ENCODE measurements around the gene DBNDD1. TPM values are rescaled to one million over a fixed set of nuclear protein-coding genes. Genes with fewer than 3 reads are reported as not detected.

The DBNDD1 gene, protein sequence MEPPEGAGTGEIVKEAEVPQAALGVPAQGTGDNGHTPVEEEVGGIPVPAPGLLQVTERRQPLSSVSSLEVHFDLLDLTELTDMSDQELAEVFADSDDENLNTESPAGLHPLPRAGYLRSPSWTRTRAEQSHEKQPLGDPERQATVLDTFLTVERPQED
- total RNA-seq, result not detected in 2 replicates

DNA sequence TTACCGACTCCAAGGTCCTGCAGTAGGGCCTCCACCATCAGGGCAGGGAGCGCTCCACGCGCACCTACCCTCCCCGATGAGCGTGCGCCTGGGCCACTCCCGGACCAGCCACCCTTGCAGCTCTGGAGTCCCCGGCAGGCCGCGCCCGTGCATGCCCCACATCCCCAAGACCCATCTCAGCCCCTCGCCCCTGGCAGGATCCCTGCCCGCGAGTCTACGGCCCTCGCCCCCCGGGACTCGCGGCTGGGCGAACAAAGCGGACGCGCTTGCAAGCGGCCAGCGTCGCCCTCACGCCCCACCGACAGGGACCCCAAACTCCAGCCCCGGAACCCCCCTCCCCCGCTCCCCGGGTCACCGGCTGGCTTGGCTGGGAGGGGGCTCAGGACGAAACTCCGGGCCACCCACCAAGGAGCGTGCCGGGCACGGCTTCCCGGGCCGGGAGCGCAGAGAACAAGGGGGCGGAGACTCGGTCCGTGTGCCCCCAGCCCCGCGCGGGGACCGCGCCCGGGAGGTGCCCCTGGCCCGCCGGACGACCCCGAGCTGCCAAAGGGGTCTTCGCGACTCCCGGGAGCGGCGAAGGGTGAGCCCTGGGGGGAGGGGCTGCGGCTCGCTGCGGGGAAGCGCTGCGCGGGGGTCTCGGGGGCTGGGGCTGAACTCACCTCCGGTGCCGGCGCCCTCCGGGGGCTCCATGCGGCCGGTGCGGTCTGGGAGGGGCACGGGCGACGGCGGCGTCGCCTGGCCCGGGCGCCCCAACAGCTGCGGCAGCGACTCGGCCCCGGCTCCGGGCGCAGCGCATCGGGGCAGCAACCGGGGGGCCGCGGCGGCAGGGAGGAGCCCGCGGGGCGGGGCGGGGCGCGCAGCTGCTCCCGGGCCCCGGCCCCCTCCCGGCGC lies at the start of gene DBNDD1:
TSS of gene DBNDD1 (minus strand) at position 805 of the 891 bp plus-strand sequence. CDS start at position 690, 115 bp downstream.

Other genes with a start within 250 kb of the DBNDD1 start
- 17.3 and 35.8 TPM in 2 replicates for gene FANCA, start 202.8 kb downstream of the DBNDD1 start, total RNA-seq
- gene SPIRE2, start 191.0 kb downstream of the DBNDD1 start, total RNA-seq, result 2.6 and 3.9 TPM in 2 replicates
- 159 and 180 TPM in 2 replicates for gene TCF25, start 145.9 kb downstream of the DBNDD1 start, total RNA-seq
- 3.3 TPM in 2 replicates for gene MC1R, start 100.6 kb downstream of the DBNDD1 start, total RNA-seq
- gene TUBB3, start 96.1 kb downstream of the DBNDD1 start, total RNA-seq, result 248 and 348 TPM in 2 replicates
- gene DEF8, start 70.7 kb downstream of the DBNDD1 start, total RNA-seq, result 49.6 and 51.6 TPM in 2 replicates
- gene PRDM7, start 57.9 kb upstream of the DBNDD1 start, total RNA-seq, result not detected in 2 replicates

Data from subcutaneous preadipocyte (primary cell).